H7 (cell line): ENCODE data around the gene CAPN11. TPM values are rescaled to one million over a fixed set of nuclear protein-coding genes. Genes with fewer than 3 reads are reported as not detected.
"Not testable (repeated sequence)": the region's sequence is repeated elsewhere in the genome, so short reads cannot be mapped to it uniquely, and the experiment has no call there.

Experiments
- DNase-seq: peaks from one replicate; pipeline ENCODE4 v3.0.0; 2012
- H3K27me3 ChIP-seq: 2 replicates; pipeline ENCODE4 v1.6.0; 2011; ENCODE audit warnings: mild to moderate bottlenecking, low read length; ENCODE audit not compliant: control insufficient read depth, insufficient read depth
- H3K36me3 ChIP-seq: replicated peaks from 2 replicates; pipeline ENCODE4 v1.5.1; 2011; ENCODE audit warnings: low read length; ENCODE audit not compliant: control insufficient read depth, insufficient read depth
- H3K4me3 ChIP-seq: 2 replicates; pipeline ENCODE4 v1.5.1; 2011; ENCODE audit warnings: low read depth, mild to moderate bottlenecking, control low read depth, low read length, moderate library complexity; ENCODE audit not compliant: insufficient read depth
- total RNA-seq: library from RNA; depleted of rRNA; stranded (reverse); fragments of >200 nt; shearing (Covaris generic); gene quantifications from 2 replicates; pipeline ENCODE4 v1.2.3, GENCODE V29; 2014

CAPN11 gene
- total RNA-seq, 1 experiment from 2014 or later = 1.0 TPM

GRCh38 chr6:44178424-44179071, 19.9 kb downstream of the CAPN11 start:
- Histone ChIP-seq H3K27me3 (no peaks in the 10 kb centered on the region), H3K36me3 (no peaks in the 10 kb centered on the region), H3K4me3 (no peak overlapping the region)
- no peak for DNase-seq

- DNase-seq = no peak
- Histone ChIP-seq H3K36me3 (no peaks in the 10 kb centered on the region), H3K4me3 (no peak overlapping the region), H3K27me3 (no peaks in the 10 kb centered on the region)
Observed at GRCh38 chr6:44179072-44179536, 20.5 kb downstream of the CAPN11 start.

DNA sequence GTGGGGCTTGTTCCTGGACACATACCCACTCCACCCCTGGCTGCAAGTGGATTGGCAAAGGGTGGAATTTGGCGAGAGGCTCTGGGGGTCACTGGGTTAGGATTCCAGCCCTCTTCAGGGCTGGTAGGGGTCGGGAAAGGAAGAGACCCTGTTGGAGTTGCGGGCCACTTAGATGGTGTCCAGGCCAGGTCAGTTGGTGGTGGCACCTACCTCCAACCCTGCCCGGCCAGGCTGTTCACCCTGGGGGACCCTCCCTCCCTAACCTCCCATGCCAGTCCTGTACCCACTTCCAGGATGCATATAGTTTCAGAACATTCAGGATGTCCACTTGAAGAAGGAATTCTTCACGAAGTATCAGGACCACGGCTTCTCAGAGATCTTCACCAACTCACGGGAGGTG, 21.0 kb downstream of the CAPN11 start:
- no peaks in the 10 kb centered on the region for H3K36me3 ChIP-seq
- no peak overlapping the region for H3K4me3 ChIP-seq
- DNase-seq = no peak
- no peaks in the 10 kb centered on the region; the same call in 1 of the 2 replicates for H3K27me3 ChIP-seq

GRCh38 chr6:44180406-44180805, 21.8 kb downstream of the CAPN11 start:
- no peak overlapping the region for H3K4me3 ChIP-seq
- no peaks in the 10 kb centered on the region for H3K36me3 ChIP-seq
- peak; percentile 16 for DNase-seq
- H3K27me3 ChIP-seq = no peaks in the 10 kb centered on the region; the same call in 1 of the 2 replicates

DNA sequence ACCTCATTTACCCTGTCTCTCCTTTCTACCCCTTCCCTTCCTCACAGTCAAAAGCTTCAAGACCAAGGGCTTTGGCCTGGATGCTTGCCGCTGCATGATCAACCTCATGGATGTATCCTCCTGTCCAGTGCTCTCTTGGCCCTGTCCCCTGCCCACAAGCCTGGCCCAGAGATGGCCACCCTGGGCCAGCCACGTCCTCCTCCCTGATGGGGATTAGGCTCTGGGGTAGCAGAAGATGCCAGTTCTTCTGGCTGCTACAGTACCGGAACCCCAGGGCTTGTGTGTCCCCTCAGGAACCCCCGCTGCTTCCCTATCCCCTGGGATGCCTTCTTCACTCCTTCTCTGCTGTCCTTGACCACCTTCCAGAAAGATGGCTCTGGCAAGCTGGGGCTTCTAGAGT, 22.3 kb downstream of the CAPN11 start:
- H3K27me3 ChIP-seq = no peaks in the 10 kb centered on the region; the same call in 1 of the 2 replicates
- DNase-seq = peak; percentile 39
- H3K4me3 ChIP-seq = no peak overlapping the region
- H3K36me3 ChIP-seq = no peaks in the 10 kb centered on the region

DNA sequence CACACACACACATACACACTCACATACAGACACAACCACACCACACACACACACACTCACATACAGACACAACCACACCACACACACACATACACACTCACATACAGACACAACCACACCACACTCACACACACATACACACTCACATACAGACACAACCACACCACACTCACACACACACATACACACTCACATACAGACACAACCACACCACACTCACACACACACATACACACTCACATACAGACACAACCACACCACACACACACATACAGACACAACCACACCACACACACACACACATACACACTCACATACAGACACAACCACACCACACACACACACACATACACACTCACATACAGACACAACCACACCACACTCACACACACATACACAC, 23.2 kb downstream of the CAPN11 start:
- not testable (repeated sequence) for H3K4me3 ChIP-seq, H3K27me3 ChIP-seq, DNase-seq, H3K36me3 ChIP-seq

DNA sequence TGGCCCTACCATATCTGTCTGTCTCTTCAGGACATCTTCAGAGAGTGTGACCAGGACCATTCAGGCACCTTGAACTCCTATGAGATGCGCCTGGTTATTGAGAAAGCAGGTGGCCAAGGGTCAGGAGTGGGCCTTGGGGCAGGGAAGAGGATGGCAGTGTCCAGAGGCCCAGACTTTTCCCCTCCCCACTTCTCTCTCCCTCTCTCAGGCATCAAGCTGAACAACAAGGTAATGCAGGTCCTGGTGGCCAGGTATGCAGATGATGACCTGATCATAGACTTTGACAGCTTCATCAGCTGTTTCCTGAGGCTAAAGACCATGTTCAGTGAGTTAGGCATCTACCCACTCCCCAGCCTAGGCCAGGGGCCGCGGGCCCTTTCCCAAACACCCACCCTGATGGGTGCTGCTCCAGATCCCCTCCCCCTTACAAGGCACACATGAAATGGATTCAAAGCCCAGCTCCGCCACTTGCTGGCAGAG, 24.3 kb downstream of the CAPN11 start:
- Histone ChIP-seq H3K36me3 (no peaks in the 10 kb centered on the region), H3K27me3 (no peaks in the 10 kb centered on the region; the same call in 1 of the 2 replicates), H3K4me3 (no peak overlapping the region)
- DNase-seq = peak; percentile 26

DNA sequence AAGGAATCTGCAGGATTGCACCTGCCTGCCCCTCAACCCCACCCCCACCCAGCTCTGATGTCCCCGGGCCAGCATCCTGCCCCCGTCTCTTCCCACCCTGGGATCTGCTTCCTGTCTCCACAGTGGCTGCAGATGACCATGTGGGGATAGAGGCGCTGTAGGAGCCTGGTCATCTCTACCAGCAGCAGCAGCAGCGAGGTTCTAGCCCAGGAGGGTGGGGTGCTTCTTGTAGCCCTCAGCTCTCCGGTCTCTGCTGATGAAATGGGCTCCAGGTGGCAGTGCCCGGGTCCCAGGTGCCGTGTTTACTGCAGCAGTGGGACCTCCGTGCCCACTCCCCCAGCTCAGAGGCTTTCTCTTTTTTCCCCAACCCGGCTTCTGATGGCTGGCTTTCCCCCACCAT, 25.2 kb downstream of the CAPN11 start:
- Histone ChIP-seq H3K27me3 (no peaks in the 10 kb centered on the region; the same call in 1 of the 2 replicates), H3K4me3 (no peak overlapping the region), H3K36me3 (no peaks in the 10 kb centered on the region)
- DNase-seq = peak; percentile 60

DNA sequence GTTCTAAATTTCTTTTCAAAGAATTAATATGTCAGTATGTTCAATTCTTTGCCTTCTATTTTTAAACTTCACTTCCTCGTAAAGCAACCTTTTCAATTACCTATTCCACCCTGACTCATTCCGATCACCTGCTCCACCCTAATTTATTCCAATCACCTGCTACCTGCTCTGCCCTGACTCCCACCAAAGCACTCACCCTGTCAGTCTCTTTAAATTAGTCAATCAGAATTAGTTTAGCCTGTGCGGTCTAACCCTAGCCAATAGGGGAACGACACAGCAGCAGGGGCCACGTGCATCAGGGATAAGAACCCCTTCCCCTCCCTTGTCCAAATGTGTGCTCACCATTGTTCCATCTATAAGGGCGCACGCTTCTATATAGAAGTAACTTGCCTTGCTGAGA, 26.7 kb downstream of the CAPN11 start:
- H3K27me3 ChIP-seq, H3K4me3 ChIP-seq, DNase-seq, H3K36me3 ChIP-seq: not testable (repeated sequence)

GRCh38 chr6:44185953-44186634, 27.5 kb downstream of the CAPN11 start:
- Histone ChIP-seq H3K27me3 (no peaks in the 10 kb centered on the region; the same call in 1 of the 2 replicates), H3K4me3 (no peak overlapping the region), H3K36me3 (no peaks in the 10 kb centered on the region)
- peak; percentile 33 for DNase-seq

- Histone ChIP-seq H3K4me3 (no peak overlapping the region), H3K27me3 (no peaks in the 10 kb centered on the region; the same call in 1 of the 2 replicates), H3K36me3 (no peaks in the 10 kb centered on the region)
- no peak for DNase-seq
Observed at GRCh38 chr6:44186635-44187025, 28.0 kb downstream of the CAPN11 start.

GRCh38 chr6:44188819-44189218, 30.2 kb downstream of the CAPN11 start:
- Histone ChIP-seq H3K36me3 (no peaks in the 10 kb centered on the region), H3K4me3 (no peak overlapping the region), H3K27me3 (no peaks in the 10 kb centered on the region; the same call in 1 of the 2 replicates)
- no peak for DNase-seq

DNA sequence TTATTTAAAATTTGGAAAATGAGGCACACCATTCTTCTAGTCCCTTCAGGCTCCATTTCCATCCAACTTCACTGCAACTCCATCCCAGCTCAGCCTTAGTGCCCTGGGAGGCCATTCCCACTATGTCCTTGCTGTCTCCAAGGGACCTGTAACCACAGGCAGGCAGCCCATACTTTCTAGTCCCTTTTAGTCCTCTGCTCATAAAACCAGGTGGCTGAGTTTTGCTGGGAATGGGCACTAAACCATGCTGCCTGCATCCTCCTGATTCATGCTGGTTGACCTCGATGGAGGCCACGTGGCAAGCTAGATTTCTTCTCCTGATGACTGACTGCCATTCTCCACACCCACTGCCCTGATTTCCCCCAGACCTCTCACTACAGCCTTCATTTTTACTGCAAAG, 30.6 kb downstream of the CAPN11 start:
- Histone ChIP-seq H3K27me3 (no peaks in the 10 kb centered on the region; the same call in 1 of the 2 replicates), H3K4me3 (no peak overlapping the region), H3K36me3 (no peaks in the 10 kb centered on the region)
- DNase-seq = no peak

DNA sequence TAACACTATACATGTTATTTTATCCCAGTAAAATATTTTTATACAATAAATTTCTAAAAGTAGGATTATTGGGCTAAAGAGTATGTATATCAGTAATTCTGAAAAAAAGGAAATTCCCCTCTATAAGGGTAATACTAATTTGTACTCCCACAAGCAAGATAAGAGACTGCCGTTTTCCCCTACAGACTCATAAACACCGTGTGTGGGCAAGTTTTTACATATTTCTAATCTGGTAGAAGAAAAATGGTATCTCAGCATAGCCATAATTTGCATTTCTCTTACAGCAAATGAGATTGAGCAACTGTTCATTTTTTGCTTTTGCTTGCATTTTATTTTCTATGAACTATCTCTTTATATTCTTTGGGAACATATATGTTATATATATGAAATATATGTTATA, 32.1 kb downstream of the CAPN11 start:
- Histone ChIP-seq H3K4me3 (no peak overlapping the region), H3K36me3 (no peaks in the 10 kb centered on the region), H3K27me3 (no peaks in the 10 kb centered on the region; the same call in 1 of the 2 replicates)
- DNase-seq = no peak

GRCh38 chr6:44192428-44193041, 33.9 kb downstream of the CAPN11 start:
- Histone ChIP-seq H3K27me3 (no peaks in the 10 kb centered on the region), H3K4me3 (no peak overlapping the region), H3K36me3 (no peaks in the 10 kb centered on the region)
- DNase-seq = peak; percentile 78
